Neutrophil (primary cell): ENCODE measurements around the gene C14orf180.

Source experiments
- H3K27ac ChIP-seq: fragments of 200-600 bp; sonication (generic); 2 replicates; pipeline ENCODE4 v1.5.1; 2016; ENCODE audit warnings: mild to moderate bottlenecking, moderate library complexity
- H3K27me3 ChIP-seq: fragments of 200-600 bp; sonication (generic); 2 replicates; pipeline ENCODE4 v1.6.0; 2016; ENCODE audit warnings: mild to moderate bottlenecking
- H3K36me3 ChIP-seq: fragments of 200-600 bp; sonication (generic); 2 replicates; pipeline ENCODE4 v1.5.1; 2017
- H3K4me1 ChIP-seq, 2 experiments: fragments of 200-600 bp in 1 of 2; sonication (generic) in 1 of 2; 1 replicate in 1 of 2; 2 replicates in 1 of 2; pipeline versions ENCODE4 v1.5.1 to v1.6.1; 2013 to 2016; ENCODE audit warnings: low read depth in 1 of 2, low read length in 1 of 2, mild to moderate bottlenecking in 1 of 2, moderate library complexity in 1 of 2; ENCODE audit not compliant: control insufficient read depth in 1 of 2, insufficient read depth in 1 of 2
- H3K4me3 ChIP-seq, 2 experiments: fragments of 200-600 bp in 1 of 2; sonication (generic) in 1 of 2; 1 replicate in 1 of 2; 2 replicates in 1 of 2; pipeline ENCODE4 v1.5.1; 2013 to 2016; ENCODE audit warnings: low read depth in 1 of 2, low read length in 1 of 2, mild to moderate bottlenecking in 1 of 2, moderate library complexity in 1 of 2
- H3K9me3 ChIP-seq: fragments of 200-600 bp; sonication (generic); 2 replicates; pipeline ENCODE4 v1.5.1; 2016
- TF ChIP-seq, protein P1 (sequence below): fragments of 200-600 bp; sonication (generic); IDR thresholded peaks from 2 replicates; pipeline ENCODE4 v1.5.1; 2016; ENCODE audit warnings: antibody characterized with exemption

The C14orf180 gene

DNA sequence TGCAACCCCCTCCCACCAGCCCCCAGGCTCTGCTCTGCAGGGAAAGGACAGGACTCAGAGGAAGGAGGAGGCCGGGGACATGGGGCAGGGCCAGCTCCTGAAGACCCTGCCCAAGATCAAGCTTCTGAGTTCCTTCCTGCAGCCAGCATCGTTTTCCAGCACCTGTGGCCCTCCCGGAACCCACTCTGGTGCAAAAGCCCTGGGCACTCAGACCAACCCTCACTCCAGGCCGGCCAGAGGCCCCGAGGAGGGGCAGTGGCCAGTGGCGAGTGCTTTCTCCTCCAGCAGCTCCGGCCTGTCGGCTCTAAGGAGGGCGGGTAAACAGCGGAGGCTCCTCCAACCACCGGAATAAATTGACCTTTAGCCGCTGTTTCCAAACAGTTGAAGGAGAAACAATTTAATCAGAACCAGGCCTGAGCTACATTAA, 14.2 kb downstream of the C14orf180 start:
- H3K9me3 ChIP-seq = no peaks in the 10 kb centered on the region
- no peaks in the 10 kb centered on the region for H3K4me1 ChIP-seq
- H3K27me3 ChIP-seq = no peaks in the 10 kb centered on the region
- H3K27ac ChIP-seq = no peak overlapping the region
- TF ChIP-seq, protein P1, sequence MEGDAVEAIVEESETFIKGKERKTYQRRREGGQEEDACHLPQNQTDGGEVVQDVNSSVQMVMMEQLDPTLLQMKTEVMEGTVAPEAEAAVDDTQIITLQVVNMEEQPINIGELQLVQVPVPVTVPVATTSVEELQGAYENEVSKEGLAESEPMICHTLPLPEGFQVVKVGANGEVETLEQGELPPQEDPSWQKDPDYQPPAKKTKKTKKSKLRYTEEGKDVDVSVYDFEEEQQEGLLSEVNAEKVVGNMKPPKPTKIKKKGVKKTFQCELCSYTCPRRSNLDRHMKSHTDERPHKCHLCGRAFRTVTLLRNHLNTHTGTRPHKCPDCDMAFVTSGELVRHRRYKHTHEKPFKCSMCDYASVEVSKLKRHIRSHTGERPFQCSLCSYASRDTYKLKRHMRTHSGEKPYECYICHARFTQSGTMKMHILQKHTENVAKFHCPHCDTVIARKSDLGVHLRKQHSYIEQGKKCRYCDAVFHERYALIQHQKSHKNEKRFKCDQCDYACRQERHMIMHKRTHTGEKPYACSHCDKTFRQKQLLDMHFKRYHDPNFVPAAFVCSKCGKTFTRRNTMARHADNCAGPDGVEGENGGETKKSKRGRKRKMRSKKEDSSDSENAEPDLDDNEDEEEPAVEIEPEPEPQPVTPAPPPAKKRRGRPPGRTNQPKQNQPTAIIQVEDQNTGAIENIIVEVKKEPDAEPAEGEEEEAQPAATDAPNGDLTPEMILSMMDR = no peak
- no peaks in the 10 kb centered on the region for H3K36me3 ChIP-seq
- no peak overlapping the region for H3K4me3 ChIP-seq

DNA sequence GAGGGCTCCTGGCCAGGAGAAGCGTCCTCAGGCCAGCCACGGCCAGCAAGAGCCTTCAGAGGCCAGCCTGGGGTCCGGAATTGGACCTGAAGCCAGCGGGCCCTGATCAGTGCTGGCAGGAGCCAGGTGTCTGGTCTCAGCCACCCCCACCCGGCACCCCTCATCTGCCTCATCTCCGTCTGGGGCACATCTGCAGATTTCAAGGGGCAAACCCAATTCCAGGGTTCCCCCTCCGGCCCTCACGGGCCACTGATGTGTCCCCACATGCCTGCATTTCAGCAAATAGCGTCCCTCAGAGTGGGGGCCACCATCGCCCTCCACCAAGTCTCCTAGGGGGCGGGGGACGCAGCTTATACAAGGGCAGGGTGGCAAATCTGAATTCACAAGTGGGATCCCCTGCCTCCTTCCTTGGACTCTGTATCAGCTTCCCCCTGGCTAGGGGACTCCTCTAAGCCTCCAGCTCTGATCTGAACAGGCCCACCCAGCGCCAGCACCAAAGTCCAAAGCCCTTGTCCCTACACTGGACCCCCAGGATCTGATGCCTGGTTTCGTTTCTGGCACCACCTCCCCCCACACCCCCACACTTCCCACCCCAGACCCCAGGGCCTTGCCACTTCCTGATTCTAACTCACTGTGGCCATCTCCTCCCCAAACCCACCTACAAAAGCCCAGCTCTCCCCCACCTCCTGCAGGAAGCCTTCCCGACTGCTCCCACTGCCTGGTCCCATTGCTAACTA, 14.9 kb downstream of the C14orf180 start:
- Histone ChIP-seq H3K27me3 (no peaks in the 10 kb centered on the region), H3K4me3 (no peak overlapping the region), H3K27ac (no peak overlapping the region), H3K36me3 (no peaks in the 10 kb centered on the region), H3K9me3 (no peaks in the 10 kb centered on the region), H3K4me1 (no peaks in the 10 kb centered on the region)
- TF ChIP-seq, protein P1 = no peak

DNA sequence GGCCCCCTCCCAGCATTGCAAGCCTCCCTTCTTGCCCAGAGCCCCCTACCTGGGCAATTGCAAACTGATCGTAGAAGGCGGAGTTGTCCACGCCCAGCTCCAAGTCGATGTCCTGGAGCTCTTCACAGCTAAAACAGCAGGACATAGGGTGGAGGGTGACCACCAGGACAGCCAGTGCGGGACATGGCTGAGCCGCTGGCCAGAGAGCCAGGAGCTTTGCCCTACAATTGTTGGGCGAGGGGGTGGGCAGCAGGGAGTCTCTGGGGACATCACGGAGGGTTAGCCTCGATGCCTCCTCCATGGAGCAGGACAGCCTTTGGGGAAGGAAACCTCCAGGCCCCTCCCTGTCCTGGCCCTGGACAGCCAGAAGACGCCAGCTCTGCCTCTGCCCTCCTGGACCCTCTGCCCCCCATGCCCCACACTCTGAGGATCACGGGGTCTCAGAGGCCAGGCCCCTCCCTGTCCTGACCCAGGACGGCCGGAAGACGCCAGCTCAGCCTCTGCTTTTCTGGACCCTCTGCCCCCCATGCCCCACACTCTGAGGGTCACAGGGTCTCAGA, 15.6 kb downstream of the C14orf180 start:
- Histone ChIP-seq H3K4me3 (no peak overlapping the region), H3K9me3 (no peaks in the 10 kb centered on the region), H3K27me3 (no peaks in the 10 kb centered on the region), H3K36me3 (no peaks in the 10 kb centered on the region), H3K4me1 (no peaks in the 10 kb centered on the region), H3K27ac (no peak overlapping the region)
- TF ChIP-seq, protein P1 = no peak

DNA sequence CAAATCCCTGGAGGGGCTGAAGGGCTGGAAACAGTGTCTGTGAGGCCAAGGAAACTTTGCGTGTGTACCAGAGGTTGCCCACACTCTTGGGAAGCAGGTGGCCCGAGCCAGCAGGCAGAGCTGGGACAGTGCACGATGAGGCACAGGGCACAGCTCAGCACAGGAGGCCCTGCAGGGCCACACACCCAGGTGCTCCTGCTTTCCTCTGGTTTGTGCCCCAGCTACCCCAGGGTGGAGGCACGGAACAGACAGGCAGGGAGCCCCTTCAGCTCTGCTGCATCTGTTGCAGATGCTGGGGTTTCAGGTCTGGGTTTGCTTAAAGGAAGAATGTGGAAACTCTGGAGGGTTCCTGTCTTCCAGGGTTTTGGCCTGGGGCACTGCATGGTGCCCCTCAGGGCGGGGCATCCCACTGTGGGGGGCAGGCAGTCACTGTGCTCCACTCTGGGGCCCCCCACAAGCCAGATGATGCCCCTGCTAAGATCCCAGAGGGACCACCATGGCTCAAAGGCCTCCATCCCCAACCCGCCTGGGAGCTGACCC, 16.4 kb downstream of the C14orf180 start:
- H3K27me3 ChIP-seq = no peaks in the 10 kb centered on the region

DNA sequence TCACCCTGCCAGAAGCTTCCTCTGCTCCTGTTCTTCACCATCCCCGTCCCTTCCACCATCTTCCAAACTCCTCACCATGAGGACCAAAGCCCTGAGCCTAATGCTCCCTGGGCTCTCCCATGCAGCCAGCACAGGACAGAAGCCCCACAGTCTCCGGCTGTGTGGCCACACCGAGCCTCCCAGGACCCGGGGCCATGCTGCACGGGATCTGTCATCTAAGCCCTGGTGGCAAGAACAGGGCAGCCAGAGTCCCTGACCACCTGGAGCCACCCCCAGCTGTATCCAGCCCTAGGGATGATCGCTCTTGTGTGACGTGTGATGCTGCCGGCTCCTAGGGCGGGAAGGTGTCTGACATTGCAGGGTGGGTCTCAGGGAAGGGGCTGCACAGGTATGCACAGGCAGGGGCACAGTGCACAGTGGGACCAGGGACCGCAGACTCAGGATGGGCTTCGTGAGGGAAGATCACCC, 16.9 kb downstream of the C14orf180 start:
- no peaks in the 10 kb centered on the region for H3K36me3 ChIP-seq
- H3K9me3 ChIP-seq = no peaks in the 10 kb centered on the region
- H3K4me1 ChIP-seq = no peaks in the 10 kb centered on the region
- H3K27ac ChIP-seq = no peak overlapping the region
- no peaks in the 10 kb centered on the region for H3K27me3 ChIP-seq
- TF ChIP-seq, protein P1 = no peak
- H3K4me3 ChIP-seq = no peak overlapping the region

More for the DNA sequence above, 16.4 kb downstream of the C14orf180 start:
- no peak overlapping the region for H3K4me3 ChIP-seq
- no peaks in the 10 kb centered on the region for H3K4me1 ChIP-seq
- no peaks in the 10 kb centered on the region for H3K9me3 ChIP-seq
- H3K27ac ChIP-seq = no peak overlapping the region
- H3K36me3 ChIP-seq = no peaks in the 10 kb centered on the region
- TF ChIP-seq, protein P1 = no peak
